Measurements from ENCODE around the gene EFTUD2. TPM values are rescaled to one million over a fixed set of nuclear protein-coding genes. Genes with fewer than 3 reads are reported as not detected.
A peak's percentile ranks its signal among the peaks of the same experiment; 100 is the strongest.

EFTUD2 gene
- total RNA-seq, 2 donors from 2014 or later: 56.0 to 88.0 TPM

DNA sequence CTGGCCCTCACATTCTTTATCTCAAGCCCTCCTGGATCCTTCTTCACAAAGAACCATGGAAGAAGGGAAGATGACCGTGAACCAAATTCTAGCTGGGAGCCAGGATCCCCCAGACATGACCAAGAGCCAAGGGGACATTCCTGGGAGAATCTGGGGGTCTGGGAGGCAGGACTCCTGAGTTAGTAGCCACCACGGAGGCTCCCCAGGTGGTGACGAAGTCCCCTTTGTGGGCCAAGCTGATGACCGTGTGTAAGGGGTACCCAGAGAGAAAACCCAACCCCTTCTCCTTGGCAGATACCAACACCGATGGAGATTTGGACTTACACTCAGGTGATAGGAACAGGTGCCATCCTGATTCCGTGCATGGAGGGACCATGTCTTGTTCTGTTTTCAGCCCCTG lies 22.9 kb upstream of the EFTUD2 start:
- 91% methylated on average over 6 of the region's 6 CpGs for WGBS

DNA sequence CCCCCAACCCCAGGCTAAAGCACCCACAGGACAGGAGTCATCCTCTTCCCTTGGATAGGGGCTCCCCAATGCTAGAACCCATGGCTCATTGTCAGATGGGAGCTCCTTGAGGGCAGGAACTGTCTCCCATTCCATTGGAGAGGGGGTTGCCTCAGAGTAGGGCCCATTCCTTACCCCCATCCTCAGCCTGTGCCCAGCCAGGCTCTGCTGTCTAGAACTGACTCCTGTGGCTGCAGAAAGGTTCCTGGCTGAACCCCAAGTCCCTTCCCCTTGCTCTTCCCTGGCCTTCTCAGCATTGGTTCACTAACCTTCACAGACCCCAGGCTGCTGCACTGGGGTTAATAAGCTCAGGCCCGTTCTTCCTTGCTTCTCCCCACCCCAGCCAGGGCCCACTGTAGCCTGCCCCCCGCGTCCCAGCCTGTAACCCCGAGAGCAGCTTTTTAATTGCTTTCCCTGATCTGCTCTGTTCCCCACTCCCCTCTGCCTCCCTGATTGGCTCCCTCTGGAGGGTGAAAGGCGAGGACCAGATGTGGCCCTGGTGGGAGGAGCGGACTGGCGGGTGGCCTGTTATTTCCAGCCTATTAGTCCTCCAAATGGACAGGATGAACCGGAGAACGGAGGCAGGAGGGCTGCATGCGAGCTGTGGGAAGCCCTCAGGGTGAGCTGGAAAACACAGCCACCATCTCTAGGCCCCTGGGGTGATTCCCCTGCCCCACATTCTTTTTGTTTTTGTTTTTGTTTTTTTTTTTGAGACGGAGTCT lies 22.1 kb upstream of the EFTUD2 start:
- H3K4me3 ChIP-seq: no peak overlapping the region
- H3K27ac ChIP-seq: no peak overlapping the region
- H3K4me1 ChIP-seq (replicated peaks): no peaks in the 10 kb centered on the region
- H3K36me3 ChIP-seq: no peaks in the 10 kb centered on the region
- 79% methylated on average over 11 of the region's 11 CpGs for WGBS
- H3K9me3 ChIP-seq: no peaks in the 10 kb centered on the region
- TF ChIP-seq, protein P1, sequence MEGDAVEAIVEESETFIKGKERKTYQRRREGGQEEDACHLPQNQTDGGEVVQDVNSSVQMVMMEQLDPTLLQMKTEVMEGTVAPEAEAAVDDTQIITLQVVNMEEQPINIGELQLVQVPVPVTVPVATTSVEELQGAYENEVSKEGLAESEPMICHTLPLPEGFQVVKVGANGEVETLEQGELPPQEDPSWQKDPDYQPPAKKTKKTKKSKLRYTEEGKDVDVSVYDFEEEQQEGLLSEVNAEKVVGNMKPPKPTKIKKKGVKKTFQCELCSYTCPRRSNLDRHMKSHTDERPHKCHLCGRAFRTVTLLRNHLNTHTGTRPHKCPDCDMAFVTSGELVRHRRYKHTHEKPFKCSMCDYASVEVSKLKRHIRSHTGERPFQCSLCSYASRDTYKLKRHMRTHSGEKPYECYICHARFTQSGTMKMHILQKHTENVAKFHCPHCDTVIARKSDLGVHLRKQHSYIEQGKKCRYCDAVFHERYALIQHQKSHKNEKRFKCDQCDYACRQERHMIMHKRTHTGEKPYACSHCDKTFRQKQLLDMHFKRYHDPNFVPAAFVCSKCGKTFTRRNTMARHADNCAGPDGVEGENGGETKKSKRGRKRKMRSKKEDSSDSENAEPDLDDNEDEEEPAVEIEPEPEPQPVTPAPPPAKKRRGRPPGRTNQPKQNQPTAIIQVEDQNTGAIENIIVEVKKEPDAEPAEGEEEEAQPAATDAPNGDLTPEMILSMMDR (IDR thresholded peaks at IDR 0.05): no peak
- TF ChIP-seq POLR2A (IDR thresholded peaks at IDR 0.05) (no peak), POLR2AphosphoS5 (IDR thresholded peaks at IDR 0.05) (no peak)
- no peaks in the 10 kb centered on the region for H3K27me3 ChIP-seq (replicated peaks; ENCODE audit: insufficient read depth)
- intact Hi-C loops (cut with DNase I): loop anchor here (2.0 kb wide), 1 partner anchor 177 kb away; no protein-coding TSS in a partner anchor
- DNase-seq (ENCODE audit: low spot score): no peak

More for the DNA sequence above, 22.9 kb upstream of the EFTUD2 start:
- H3K9me3 ChIP-seq: no peaks in the 10 kb centered on the region
- TF ChIP-seq POLR2AphosphoS5 (IDR thresholded peaks at IDR 0.05) (no peak), POLR2A (IDR thresholded peaks at IDR 0.05) (no peak)
- TF ChIP-seq, protein P1 (IDR thresholded peaks at IDR 0.05): no peak
- intact Hi-C loops (cut with DNase I): no loop called here
- H3K4me3 ChIP-seq: no peak overlapping the region
- H3K27ac ChIP-seq: no peak overlapping the region
- no peak for DNase-seq (ENCODE audit: low spot score)
- no peaks in the 10 kb centered on the region for H3K4me1 ChIP-seq (replicated peaks)
- no peaks in the 10 kb centered on the region for H3K27me3 ChIP-seq (replicated peaks; ENCODE audit: insufficient read depth)
- no peaks in the 10 kb centered on the region for H3K36me3 ChIP-seq

DNA sequence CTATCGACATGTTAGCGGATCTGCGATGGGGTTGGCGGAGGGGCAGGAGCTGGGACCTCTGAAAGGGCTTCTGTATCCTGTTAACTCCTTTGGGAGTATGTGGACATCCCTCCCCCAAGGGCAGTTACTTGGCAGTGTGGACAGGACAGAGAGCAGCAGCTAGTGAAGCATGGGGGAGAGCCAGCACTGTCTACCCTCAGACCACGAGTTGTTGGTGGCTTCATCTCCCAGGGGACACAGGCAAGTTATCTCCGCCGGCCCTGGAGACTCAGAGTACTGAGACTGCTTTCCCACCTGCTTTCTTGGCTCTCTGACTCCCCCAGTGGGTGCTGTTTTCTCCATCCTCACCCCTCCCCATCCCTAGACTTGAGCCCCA lies 21.3 kb upstream of the EFTUD2 start:
- TF ChIP-seq POLR2AphosphoS5 (IDR thresholded peaks at IDR 0.05) (no peak), POLR2A (IDR thresholded peaks at IDR 0.05) (no peak)
- TF ChIP-seq, protein P1 (IDR thresholded peaks at IDR 0.05): no peak
- intact Hi-C loops (cut with DNase I): loop anchor here (1.0 to 2.0 kb wide), 2 partner anchors 102 to 178 kb away; no protein-coding TSS in a partner anchor
- Histone ChIP-seq H3K36me3 (no peaks in the 10 kb centered on the region), H3K27ac (no peak overlapping the region), H3K4me3 (no peak overlapping the region), H3K4me1 (replicated peaks) (no peaks in the 10 kb centered on the region), H3K9me3 (no peaks in the 10 kb centered on the region), H3K27me3 (replicated peaks; ENCODE audit: insufficient read depth) (no peaks in the 10 kb centered on the region)
- 78% methylated on average over 7 of the region's 7 CpGs for WGBS
- no peak for DNase-seq (ENCODE audit: low spot score)

DNA sequence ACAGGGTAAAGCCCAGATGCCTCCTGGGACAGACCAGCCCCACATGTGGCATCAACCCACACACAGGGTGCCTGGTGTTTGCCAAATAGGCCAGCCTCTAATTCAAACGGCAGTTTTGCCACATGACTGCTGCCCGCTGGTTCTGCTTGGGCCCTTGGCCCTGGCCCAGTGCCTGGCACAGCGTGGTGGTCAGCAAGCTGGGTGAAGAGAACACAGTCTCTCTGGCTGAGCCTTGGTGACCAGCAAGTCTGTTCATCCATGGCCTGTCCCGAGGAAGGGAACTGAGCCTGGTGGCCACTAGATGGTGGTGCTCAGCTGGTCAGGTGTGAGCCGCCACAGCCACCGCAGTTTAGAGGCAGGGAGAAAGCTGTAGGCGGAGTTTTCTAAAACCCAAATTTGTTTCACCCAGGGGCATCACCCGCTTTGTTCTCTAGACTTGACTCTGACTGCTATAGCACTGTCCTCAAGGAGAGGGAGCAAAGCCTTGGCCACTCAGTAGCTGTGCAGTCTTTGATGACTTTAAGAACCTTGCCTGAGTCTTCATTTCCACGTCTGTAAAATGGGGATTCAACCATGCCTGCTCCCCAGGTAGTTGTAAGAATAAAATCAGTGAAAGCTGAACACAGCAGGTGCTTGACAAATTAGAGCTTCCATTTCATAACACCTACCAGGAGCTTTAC lies 20.8 kb upstream of the EFTUD2 start:
- Histone ChIP-seq H3K4me3 (no peak overlapping the region), H3K4me1 (replicated peaks) (no peaks in the 10 kb centered on the region), H3K27me3 (replicated peaks; ENCODE audit: insufficient read depth) (no peaks in the 10 kb centered on the region), H3K9me3 (no peaks in the 10 kb centered on the region), H3K36me3 (no peaks in the 10 kb centered on the region), H3K27ac (no peak overlapping the region)
- peak; percentile 79 for DNase-seq (ENCODE audit: low spot score)
- WGBS: 13% methylated on average over 9 of the region's 9 CpGs
- intact Hi-C loops (cut with DNase I): loop anchor here (1.0 to 5.0 kb wide), 3 partner anchors 102 to 197 kb away; no protein-coding TSS in a partner anchor
- TF ChIP-seq POLR2AphosphoS5 (IDR thresholded peaks at IDR 0.05): peak; percentile 54
- TF ChIP-seq POLR2A (IDR thresholded peaks at IDR 0.05): no peak
- TF ChIP-seq, protein P1 (IDR thresholded peaks at IDR 0.05): peak; percentile 69 to 93 (median 86)
